Uterus (tissue), 4 donors: ENCODE data around the gene ADAMTS18. TPM values are rescaled to one million over a fixed set of nuclear protein-coding genes. Genes with fewer than 3 reads are reported as not detected.

Experiments
- DNase-seq, 2 donors: peaks; one replicate each; pipeline ENCODE4 v3.0.0-alpha.2; 2019 to 2020
- H3K27ac ChIP-seq, 2 donors: fragments of 200-600 bp; sonication (generic); 1 replicate in 1 of 2; 2 replicates in 1 of 2; pipeline ENCODE4 v1.5.1; 2016 to 2018
- H3K27me3 ChIP-seq, 2 donors: fragments of 200-600 bp; sonication (generic); one replicate each; pipeline ENCODE4 v1.5.1; 2018 to 2019; ENCODE audit warnings: control low read depth in 1 of 2
- H3K36me3 ChIP-seq, 2 donors: fragments of 200-600 bp; sonication (generic); one replicate each; pipeline ENCODE4 v1.5.1; 2019; ENCODE audit warnings: control low read depth in 1 of 2
- H3K4me1 ChIP-seq, 2 donors: fragments of 200-600 bp; sonication (generic); one replicate each; pipeline ENCODE4 v1.5.1; 2018 to 2019; ENCODE audit warnings: control low read depth in 1 of 2
- H3K4me3 ChIP-seq, 2 donors: fragments of 200-600 bp; sonication (generic); 1 replicate in 1 of 2; 2 replicates in 1 of 2; pipeline ENCODE4 v1.5.1; 2018 to 2019; ENCODE audit warnings: mild to moderate bottlenecking in 1 of 2
- H3K9me3 ChIP-seq, 2 donors: fragments of 200-600 bp; sonication (generic); one replicate each; pipeline ENCODE4 v1.5.1; 2019; ENCODE audit warnings: control low read depth in 1 of 2
- CTCF ChIP-seq, 4 experiments: fragments of 200-600 bp in 2 of 4; fragments of 450-650 bp in 2 of 4; sonication (generic) in 2 of 4; IDR thresholded peaks; one replicate each; pipeline ENCODE4 v1.5.1; 2016 to 2019; ENCODE audit warnings: antibody characterized with exemption in 4 of 4, mild to moderate bottlenecking in 2 of 4, moderate library complexity in 1 of 4
- POLR2A ChIP-seq, 2 donors: fragments of 450-650 bp; IDR thresholded peaks; one replicate each; pipeline ENCODE4 v1.6.1; 2016; ENCODE audit warnings: antibody characterized with exemption in 2 of 2, mild to moderate bottlenecking in 1 of 2, moderate library complexity in 1 of 2
- intact Hi-C: fragments of 100-400 bp; cut with DNase I; formaldehyde crosslinking; loops from one replicate; pipeline ENCODE4 v1.15.1; 2023; ENCODE audit warnings: low total_unique reads
- total RNA-seq, 4 donors: library from RNA; depleted of rRNA in 3 of 4; stranded (reverse); fragments of >200 nt in 3 of 4; gene quantifications; one replicate each; pipeline versions ENCODE4 v1.1.0 to v1.2.4, GENCODE V29; 2014 to 2023
- donor health status: DM: yes; HTN: yes; CAD: no.

The ADAMTS18 gene
- total RNA-seq, 4 donors from 2014 or later = 3.5 to 5.3 TPM; not detected in 2

- no peak overlapping the region for H3K27ac ChIP-seq
- H3K36me3 ChIP-seq = no peaks in the 10 kb centered on the region
- H3K4me3 ChIP-seq = no peak overlapping the region
- H3K4me1 ChIP-seq = no peaks in the 10 kb centered on the region
- no peaks in the 10 kb centered on the region for H3K27me3 ChIP-seq
- DNase-seq = no peak
- TF ChIP-seq CTCF (IDR thresholded peaks at IDR 0.05) = no peak
- no peak for TF ChIP-seq POLR2A (IDR thresholded peaks at IDR 0.05)
- no peaks in the 10 kb centered on the region for H3K9me3 ChIP-seq
- intact Hi-C loops = no loop called here
These were observed 102.0 kb downstream of the ADAMTS18 start for GRCh38 chr16:77332792-77333191.

GRCh38 chr16:77331802-77332586, 102.8 kb downstream of the ADAMTS18 start:
- TF ChIP-seq CTCF (IDR thresholded peaks at IDR 0.05) (no peak), POLR2A (IDR thresholded peaks at IDR 0.05) (no peak)
- H3K4me1 ChIP-seq = no peaks in the 10 kb centered on the region
- H3K36me3 ChIP-seq = no peaks in the 10 kb centered on the region
- no peak for DNase-seq
- no peak overlapping the region for H3K4me3 ChIP-seq
- no peak overlapping the region for H3K27ac ChIP-seq
- intact Hi-C loops = no loop called here
- no peaks in the 10 kb centered on the region for H3K27me3 ChIP-seq
- H3K9me3 ChIP-seq = no peaks in the 10 kb centered on the region

- TF ChIP-seq CTCF (IDR thresholded peaks at IDR 0.05) (no peak), POLR2A (IDR thresholded peaks at IDR 0.05) (no peak)
- DNase-seq = no peak
- H3K27ac ChIP-seq = no peak overlapping the region
These were observed 103.8 kb downstream of the ADAMTS18 start for GRCh38 chr16:77331043-77331442.

GRCh38 chr16:77330332-77331042, 104.3 kb downstream of the ADAMTS18 start:
- DNase-seq = no peak
- Histone ChIP-seq H3K9me3 (no peaks in the 10 kb centered on the region), H3K27me3 (no peaks in the 10 kb centered on the region), H3K4me1 (no peaks in the 10 kb centered on the region), H3K27ac (no peak overlapping the region), H3K4me3 (no peak overlapping the region), H3K36me3 (no peaks in the 10 kb centered on the region)
- intact Hi-C loops = no loop called here
- TF ChIP-seq CTCF (IDR thresholded peaks at IDR 0.05) = no peak
- TF ChIP-seq POLR2A (IDR thresholded peaks at IDR 0.05) = no peak

More at GRCh38 chr16:77331043-77331442, 103.8 kb downstream of the ADAMTS18 start:
- Histone ChIP-seq H3K9me3 (no peaks in the 10 kb centered on the region), H3K27me3 (no peaks in the 10 kb centered on the region), H3K4me1 (no peaks in the 10 kb centered on the region), H3K36me3 (no peaks in the 10 kb centered on the region), H3K4me3 (no peak overlapping the region)
- intact Hi-C loops = no loop called here

GRCh38 chr16:77328768-77329167, 106.1 kb downstream of the ADAMTS18 start:
- Histone ChIP-seq H3K4me1 (no peaks in the 10 kb centered on the region), H3K9me3 (no peaks in the 10 kb centered on the region), H3K27me3 (no peaks in the 10 kb centered on the region), H3K36me3 (no peaks in the 10 kb centered on the region), H3K4me3 (no peak overlapping the region), H3K27ac (no peak overlapping the region)
- no peak for TF ChIP-seq POLR2A (IDR thresholded peaks at IDR 0.05)
- DNase-seq = no peak
- intact Hi-C loops = no loop called here
